RCC 7860 (cell line): ENCODE data around the gene ZSWIM6.

Experiments used
- DNase-seq: peaks from one replicate; pipeline ENCODE4 v3.0.0-alpha.2; 2015; ENCODE audit warnings: low spot score
- FAIRE-seq: peaks from 2 replicates; lab custom pipeline; 2012; peaks lifted over from hg19 to GRCh38; lab: Jason Lieb, UNC

ZSWIM6 gene

GRCh38 chr5:61306531-61307131 lies 25.4 kb upstream of the ZSWIM6 start:
- FAIRE-seq: peak; percentile 2
- DNase-seq: peak; percentile 50

GRCh38 chr5:61307191-61307590 lies 24.9 kb upstream of the ZSWIM6 start:
- FAIRE-seq: no peak
- DNase-seq: no peak

- DNase-seq (no peak), FAIRE-seq (no peak)
Observed at GRCh38 chr5:61307611-61308010, 24.4 kb upstream of the ZSWIM6 start.

GRCh38 chr5:61308712-61309111 lies 23.3 kb upstream of the ZSWIM6 start:
- FAIRE-seq (no peak), DNase-seq (no peak)

- DNase-seq: no peak
- FAIRE-seq: no peak
Observed at GRCh38 chr5:61309115-61309514, 22.9 kb upstream of the ZSWIM6 start.

GRCh38 chr5:61311056-61311610 lies 20.9 kb upstream of the ZSWIM6 start:
- DNase-seq (no peak), FAIRE-seq (no peak)

- DNase-seq: peak; percentile 81
Observed at GRCh38 chr5:61311836-61312808, 19.9 kb upstream of the ZSWIM6 start.

GRCh38 chr5:61313960-61314681 lies 17.9 kb upstream of the ZSWIM6 start:
- DNase-seq (peak; percentile 71), FAIRE-seq (no peak)

More at GRCh38 chr5:61311836-61312808, 19.9 kb upstream of the ZSWIM6 start:
- no peak for FAIRE-seq

- FAIRE-seq: no peak
Observed at GRCh38 chr5:61318376-61318775, 13.7 kb upstream of the ZSWIM6 start.

GRCh38 chr5:61319388-61320146 lies 12.5 kb upstream of the ZSWIM6 start:
- DNase-seq: no peak
- FAIRE-seq: no peak

More at GRCh38 chr5:61318376-61318775, 13.7 kb upstream of the ZSWIM6 start:
- no peak for DNase-seq

- FAIRE-seq: no peak
- DNase-seq: no peak
Observed at GRCh38 chr5:61320860-61321259, 11.2 kb upstream of the ZSWIM6 start.

GRCh38 chr5:61321669-61322068 lies 10.4 kb upstream of the ZSWIM6 start:
- FAIRE-seq (no peak), DNase-seq (no peak)

- peak; percentile 52 for DNase-seq
- no peak for FAIRE-seq
Observed at GRCh38 chr5:61322738-61323725, 9.0 kb upstream of the ZSWIM6 start.

GRCh38 chr5:61327760-61328753 lies 4.0 kb upstream of the ZSWIM6 start:
- DNase-seq: peak; percentile 74

GRCh38 chr5:61328791-61329549 lies 3.1 kb upstream of the ZSWIM6 start:
- DNase-seq (no peak), FAIRE-seq (no peak)

More at GRCh38 chr5:61327760-61328753, 4.0 kb upstream of the ZSWIM6 start:
- FAIRE-seq: peak; percentile 70

GRCh38 chr5:61329550-61330128 lies 2.4 kb upstream of the ZSWIM6 start:
- peak; percentile 48 for DNase-seq
- FAIRE-seq: peak; percentile 73
